CD4-positive, CD25-positive, alpha-beta regulatory T cell (primary cell): ENCODE measurements around the gene NATD1. TPM values are rescaled to one million over a fixed set of nuclear protein-coding genes. Genes with fewer than 3 reads are reported as not detected.
A peak's percentile ranks its signal among the peaks of the same experiment; 100 is the strongest.

ENCODE experiments used
- ATAC-seq, 2 donors: fragments of 150-1000 bp; cut with Tn5 transposase; one replicate each; pipeline ENCODE4 v1.10.0; 2021; ENCODE audit warnings: low read depth in 2 of 2, moderate number of reproducible peaks in 2 of 2, moderate library complexity in 1 of 2
- DNase-seq, 3 donors: peaks; one replicate each; pipeline versions ENCODE4 v3.0.0 to v3.0.0-alpha.2; 2012 to 2022; ENCODE audit warnings: mixed read lengths in 1 of 3
- H3K27ac ChIP-seq: one replicate; pipeline ENCODE4 v1.7.0; 2013; ENCODE audit warnings: mild to moderate bottlenecking, low read length; ENCODE audit not compliant: insufficient read depth, poor library complexity, severe bottlenecking
- H3K27me3 ChIP-seq: one replicate; pipeline ENCODE4 v1.7.0; 2013; ENCODE audit warnings: low read length; ENCODE audit not compliant: control insufficient read depth, insufficient read depth
- H3K36me3 ChIP-seq: one replicate; pipeline ENCODE4 v1.7.0; 2013; ENCODE audit warnings: mild to moderate bottlenecking, low read length, moderate library complexity; ENCODE audit not compliant: control insufficient read depth, insufficient read depth
- H3K4me1 ChIP-seq: 2 replicates; pipeline ENCODE4 v1.7.0; 2013; ENCODE audit warnings: mild to moderate bottlenecking, low read length; ENCODE audit not compliant: insufficient read depth, control insufficient read depth, poor library complexity, severe bottlenecking
- H3K4me3 ChIP-seq: one replicate; pipeline ENCODE4 v1.7.0; 2013; ENCODE audit warnings: low read depth, mild to moderate bottlenecking, low read length, moderate library complexity
- H3K9me3 ChIP-seq, 2 experiments: 1 replicate in 1 of 2; 2 replicates in 1 of 2; pipeline ENCODE4 v1.7.0; 2013; ENCODE audit warnings: low read length in 2 of 2, mild to moderate bottlenecking in 1 of 2, moderate library complexity in 1 of 2; ENCODE audit not compliant: control insufficient read depth in 2 of 2
- H3K27ac Mint-ChIP-seq, 3 donors: one replicate each; pipeline ENCODE4 v1.8.0; 2020 to 2022; ENCODE audit warnings: mild to moderate bottlenecking in 3 of 3, mixed read lengths in 3 of 3, moderate library complexity in 2 of 3
- H3K27me3 Mint-ChIP-seq: one replicate; pipeline ENCODE4 v1.8.0; 2022; ENCODE audit warnings: mild to moderate bottlenecking, mixed read lengths
- H3K36me3 Mint-ChIP-seq: one replicate; pipeline ENCODE4 v1.8.0; 2020; ENCODE audit warnings: mixed read lengths
- H3K4me1 Mint-ChIP-seq, 4 donors: one replicate each; pipeline ENCODE4 v1.8.0; 2020 to 2022; ENCODE audit warnings: mixed read lengths in 4 of 4, mild to moderate bottlenecking in 1 of 4
- H3K4me3 Mint-ChIP-seq, 4 donors: one replicate each; pipeline ENCODE4 v1.8.0; 2020 to 2022; ENCODE audit warnings: mild to moderate bottlenecking in 4 of 4, mixed read lengths in 4 of 4, moderate library complexity in 3 of 4
- H3K9me3 Mint-ChIP-seq, 7 donors: one replicate each; pipeline ENCODE4 v1.8.0; 2020 to 2022; ENCODE audit warnings: mixed read lengths in 7 of 7, mild to moderate bottlenecking in 3 of 7, moderate library complexity in 2 of 7
- polyA plus RNA-seq, 4 donors: library from polyadenylated mRNA; unstranded; fragments of 300-500 nt; fragmentation: Illumina TruSeq; gene quantifications; one replicate each; pipeline ENCODE4 v1.2.3, GENCODE V29; 2021
- total RNA-seq: library from RNA; stranded (reverse); gene quantifications from one replicate; pipeline ENCODE4 v1.2.3, GENCODE V29; 2022

NATD1 gene
- total and polyA plus RNA-seq, 5 donors from 2014 or later: 2.8 to 12.7 (median 2.9) TPM

DNA sequence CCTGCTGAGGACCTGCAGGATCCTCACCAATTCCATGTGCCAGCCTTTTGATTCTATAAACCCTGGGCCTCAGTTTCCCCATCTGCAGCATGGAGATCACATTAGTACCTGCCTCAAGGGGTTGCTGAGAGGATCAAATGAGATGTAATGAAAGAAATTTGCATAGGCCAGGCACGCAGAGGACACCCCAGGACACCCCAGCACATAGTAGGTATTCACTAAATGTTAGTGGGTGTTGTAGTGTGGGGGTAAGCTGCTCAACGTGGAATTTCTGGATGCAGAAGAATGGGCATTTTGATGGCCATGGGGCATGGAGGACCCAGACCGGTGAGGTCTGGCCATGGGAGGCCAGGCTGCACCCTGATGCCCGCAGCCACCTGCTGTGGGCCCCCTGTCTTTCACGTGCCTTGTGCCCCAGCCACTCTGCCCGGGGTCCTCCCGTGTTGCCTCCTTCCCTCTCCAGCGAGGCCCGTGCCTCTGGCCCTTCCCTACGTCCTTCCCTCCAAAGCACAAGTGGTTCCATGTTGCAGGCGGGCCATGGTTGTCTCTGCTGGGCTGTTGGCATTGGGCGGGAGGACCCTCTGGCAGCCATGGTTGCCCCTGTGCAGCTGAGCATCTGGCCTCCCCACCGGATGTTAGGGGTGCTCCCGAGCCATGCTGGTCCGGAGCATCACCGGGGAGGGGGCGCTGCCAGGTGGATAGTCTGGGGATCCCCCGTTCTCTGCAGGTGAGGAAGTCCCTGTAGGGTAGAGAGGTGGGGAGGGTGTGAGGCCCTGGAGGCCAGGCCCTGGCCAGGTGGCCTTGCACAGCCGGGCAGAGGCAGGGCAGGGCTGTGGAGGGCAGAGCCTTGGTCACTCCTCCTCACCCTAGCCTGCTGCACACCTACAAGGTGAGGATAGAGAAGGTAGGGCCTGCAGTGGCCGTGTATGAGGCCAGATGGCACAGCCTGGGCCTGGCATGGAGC is 39.9 kb upstream of the NATD1 start:
- Histone ChIP-seq H3K27me3 (no peaks in the 10 kb centered on the region), H3K9me3 (no peaks in the 10 kb centered on the region), H3K27ac (no peak overlapping the region), H3K4me1 (peaks cover 20% of the 10 kb centered on the region), H3K4me3 (no peak overlapping the region), H3K36me3 (peaks cover 18% of the 10 kb centered on the region)
- H3K4me1 Mint-ChIP-seq: peaks cover 0 to 52% (median 32%) of the 10 kb centered on the region in 4 donors
- DNase-seq (no peak), ATAC-seq (no peak)
- H3K36me3 Mint-ChIP-seq: peaks cover 7% of the 10 kb centered on the region
- peak overlapping the region in 1 of 4 donors; percentile 14 for H3K4me3 Mint-ChIP-seq
- peaks cover 0 to 10% (median 1%) of the 10 kb centered on the region in 7 donors for H3K9me3 Mint-ChIP-seq
- no peak overlapping the region for H3K27ac Mint-ChIP-seq
- no peaks in the 10 kb centered on the region for H3K27me3 Mint-ChIP-seq

DNA sequence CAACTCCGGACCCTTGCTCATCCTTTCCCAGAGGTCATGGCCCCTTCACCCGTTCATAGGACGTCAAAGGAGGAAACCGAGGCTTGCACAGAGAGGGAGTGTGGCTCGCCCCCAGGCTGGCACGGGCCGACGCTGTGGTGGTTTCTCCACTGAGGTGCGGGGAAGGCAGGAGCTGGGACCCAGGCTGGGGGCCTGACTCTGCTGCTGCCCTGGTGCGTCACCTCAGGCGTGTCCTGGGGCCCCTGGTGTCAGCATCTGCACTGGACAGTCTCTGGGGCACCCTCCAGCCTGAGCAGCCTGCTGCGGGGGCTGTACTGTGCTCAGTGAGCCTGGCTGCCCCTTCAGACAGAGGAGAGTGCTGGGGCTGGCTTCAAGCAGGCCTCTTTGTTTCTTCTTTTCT is 38.7 kb upstream of the NATD1 start:
- H3K4me3 Mint-ChIP-seq: no peak overlapping the region

DNA sequence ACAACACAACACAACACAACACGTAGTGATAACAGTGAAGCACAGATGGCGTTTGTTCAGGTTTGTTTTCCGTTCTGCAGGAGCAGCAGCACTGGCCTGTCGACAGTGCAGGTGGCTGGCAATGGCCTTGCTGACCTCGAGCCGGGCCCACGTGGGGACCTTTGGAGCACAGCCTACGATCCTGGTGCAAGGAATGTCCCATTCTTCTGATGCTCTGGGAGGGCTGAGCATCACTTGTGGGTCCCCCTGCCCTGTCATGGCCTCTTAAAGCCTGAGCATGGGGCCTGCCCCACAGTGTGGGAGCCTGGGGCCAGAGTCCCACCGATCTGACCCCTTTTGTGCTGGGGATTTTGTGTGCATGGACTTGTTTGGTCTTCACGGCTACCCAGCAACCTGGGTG is 38.1 kb upstream of the NATD1 start:
- ATAC-seq (no peak), DNase-seq (no peak)
- peaks cover 0 to 10% (median 1%) of the 10 kb centered on the region in 7 donors for H3K9me3 Mint-ChIP-seq
- no peaks in the 10 kb centered on the region for H3K27me3 ChIP-seq
- H3K4me1 Mint-ChIP-seq: peaks cover 0 to 70% (median 43%) of the 10 kb centered on the region in 4 donors
- H3K36me3 Mint-ChIP-seq: peaks cover 7% of the 10 kb centered on the region
- H3K27ac Mint-ChIP-seq: peak overlapping the region in 1 of 3 donors; percentile 38
- no peak overlapping the region for H3K27ac ChIP-seq
- H3K36me3 ChIP-seq: peaks cover 12% of the 10 kb centered on the region
- peaks cover 37% of the 10 kb centered on the region for H3K4me1 ChIP-seq
- H3K9me3 ChIP-seq: no peaks in the 10 kb centered on the region
- no peaks in the 10 kb centered on the region for H3K27me3 Mint-ChIP-seq
- no peak overlapping the region for H3K4me3 ChIP-seq
- H3K4me3 Mint-ChIP-seq: peak overlapping the region in 1 of 4 donors; percentile 31

More for the DNA sequence above, 38.7 kb upstream of the NATD1 start:
- Histone ChIP-seq H3K4me1 (peaks cover 32% of the 10 kb centered on the region), H3K36me3 (peaks cover 13% of the 10 kb centered on the region), H3K4me3 (no peak overlapping the region), H3K9me3 (no peaks in the 10 kb centered on the region), H3K27me3 (no peaks in the 10 kb centered on the region), H3K27ac (no peak overlapping the region)
- no peaks in the 10 kb centered on the region for H3K27me3 Mint-ChIP-seq
- no peak for DNase-seq
- peaks cover 0 to 65% (median 38%) of the 10 kb centered on the region in 4 donors for H3K4me1 Mint-ChIP-seq
- peaks cover 7% of the 10 kb centered on the region for H3K36me3 Mint-ChIP-seq
- peaks cover 0 to 10% (median 1%) of the 10 kb centered on the region in 7 donors for H3K9me3 Mint-ChIP-seq
- peak overlapping the region in 1 of 3 donors; percentile 61 for H3K27ac Mint-ChIP-seq
- ATAC-seq: no peak

DNA sequence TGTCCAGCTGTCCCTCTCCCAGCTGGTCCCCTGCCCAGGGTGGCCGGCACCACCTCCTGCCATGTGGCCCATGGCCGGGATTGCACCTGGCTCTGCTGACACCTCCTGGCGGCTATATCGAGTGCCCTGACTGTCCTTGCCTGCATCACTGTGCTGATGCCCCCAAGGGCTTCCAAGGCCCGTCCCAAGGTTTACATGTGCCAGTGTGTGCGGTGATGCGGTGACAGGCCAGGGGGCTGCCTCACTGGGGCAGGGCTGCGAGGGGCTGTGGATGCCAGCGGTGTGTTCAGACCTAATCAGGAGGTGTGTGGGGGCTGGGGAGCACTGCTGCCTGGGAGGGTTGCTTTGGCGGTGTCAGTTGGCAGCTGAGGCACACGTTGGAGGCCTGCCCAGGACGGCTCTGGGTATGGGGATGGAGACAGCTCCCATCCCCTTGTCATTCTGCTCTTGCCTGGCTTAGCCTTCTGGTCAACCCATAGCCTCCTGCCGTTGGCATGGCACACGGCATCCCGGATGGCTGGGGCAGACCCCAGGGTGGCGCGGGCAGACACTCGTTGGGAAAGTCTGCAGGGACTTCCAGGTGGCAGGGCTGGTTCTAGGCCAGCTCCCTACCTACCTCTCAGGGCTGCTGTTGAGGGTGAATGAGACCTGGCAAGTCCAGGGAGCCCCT is 36.8 kb upstream of the NATD1 start:
- H3K27me3 ChIP-seq: no peaks in the 10 kb centered on the region
- ATAC-seq (no peak), DNase-seq (no peak)
- peak overlapping the region; percentile 6 to 98 (median 91) for H3K27ac Mint-ChIP-seq
- H3K4me3 ChIP-seq: no peak overlapping the region
- no peaks in the 10 kb centered on the region for H3K9me3 ChIP-seq
- H3K27ac ChIP-seq: peak overlapping the region; percentile 97
- peaks cover 50% of the 10 kb centered on the region for H3K4me1 ChIP-seq
- H3K27me3 Mint-ChIP-seq: no peaks in the 10 kb centered on the region
- H3K36me3 Mint-ChIP-seq: peaks cover 7% of the 10 kb centered on the region
- H3K4me1 Mint-ChIP-seq: peaks cover 0 to 76% (median 49%) of the 10 kb centered on the region in 4 donors
- H3K9me3 Mint-ChIP-seq: peaks cover 0 to 10% (median 0%) of the 10 kb centered on the region in 7 donors
- peak overlapping the region in 1 of 4 donors; percentile 70 for H3K4me3 Mint-ChIP-seq
- peaks cover 9% of the 10 kb centered on the region for H3K36me3 ChIP-seq

- DNase-seq (no peak), ATAC-seq (no peak)
- H3K4me3 ChIP-seq: peak overlapping the region; percentile 57
- Mint-ChIP-seq H3K36me3 (peaks cover 7% of the 10 kb centered on the region), H3K4me1 (peaks cover 0 to 71% (median 45%) of the 10 kb centered on the region in 4 donors), H3K4me3 (peak overlapping the region in 3 of 4 donors; percentile 17 to 96 (median 50)), H3K9me3 (peaks cover 0 to 5% (median 0%) of the 10 kb centered on the region in 7 donors), H3K27me3 (no peaks in the 10 kb centered on the region), H3K27ac (peak overlapping the region; percentile 93 to 98 (median 97))
- peaks cover 52% of the 10 kb centered on the region for H3K4me1 ChIP-seq
- peaks cover 9% of the 10 kb centered on the region for H3K36me3 ChIP-seq
- H3K9me3 ChIP-seq: no peaks in the 10 kb centered on the region
- peak overlapping the region; percentile 97 for H3K27ac ChIP-seq
- H3K27me3 ChIP-seq: no peaks in the 10 kb centered on the region
Observed at GRCh38 chr17:21289175-21289901, 36.1 kb upstream of the NATD1 start.

DNA sequence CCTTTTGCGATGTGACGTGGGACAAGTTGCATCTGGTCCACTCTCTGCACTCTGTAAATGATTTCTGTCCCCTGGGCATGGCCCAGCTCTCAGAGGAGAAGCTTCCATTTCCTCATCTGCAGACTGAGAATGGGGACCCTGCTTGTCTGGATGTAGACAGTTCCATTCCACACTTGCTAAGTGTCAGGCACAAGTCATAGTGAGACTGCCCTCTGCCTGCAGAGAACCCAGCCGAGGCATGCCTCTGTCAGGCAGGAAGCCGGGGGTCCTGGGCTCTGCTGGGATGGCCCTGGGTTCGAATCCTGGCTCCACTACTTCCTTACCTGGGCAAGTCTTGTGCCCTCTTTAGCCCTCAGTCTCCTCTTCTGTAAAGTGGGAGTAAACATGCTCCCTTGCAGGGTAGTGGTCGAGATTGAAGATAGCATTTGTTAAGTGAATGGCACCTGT is 35.4 kb upstream of the NATD1 start:
- Histone ChIP-seq H3K9me3 (no peaks in the 10 kb centered on the region), H3K27me3 (no peaks in the 10 kb centered on the region), H3K4me1 (peaks cover 57% of the 10 kb centered on the region), H3K27ac (peak overlapping the region; percentile 97), H3K36me3 (peaks cover 7% of the 10 kb centered on the region), H3K4me3 (peak overlapping the region; percentile 57)
- Mint-ChIP-seq H3K27me3 (no peaks in the 10 kb centered on the region), H3K36me3 (peaks cover 7% of the 10 kb centered on the region), H3K9me3 (peaks cover 0 to 5% (median 0%) of the 10 kb centered on the region in 7 donors), H3K27ac (peak overlapping the region; percentile 93 to 98 (median 97)), H3K4me1 (peaks cover 0 to 69% (median 43%) of the 10 kb centered on the region in 4 donors), H3K4me3 (peak overlapping the region; percentile 96 to 97 (median 96))
- ATAC-seq (no peak), DNase-seq (peak in 1 of 3 donors; percentile 64)
